ENCODE data around the gene PLCH2. TPM values are rescaled to one million over a fixed set of nuclear protein-coding genes. Genes with fewer than 3 reads are reported as not detected.
A peak's percentile ranks its signal among the peaks of the same experiment; 100 is the strongest.

PLCH2 gene
- total and polyA plus RNA-seq, 9 of the 15 experiments (the other 6 are each of a cell fraction or from before 2014, with no cell fraction given): 0.16 TPM; not detected in 8

- TF ChIP-seq REST (IDR thresholded peaks at IDR 0.05; ENCODE audit: borderline replicate concordance): peak; percentile 98
- TF ChIP-seq REST (CRISPR knock-in tag; IDR thresholded peaks at IDR 0.05; ENCODE audit: low read depth): peak; percentile 95
- no peak for TF ChIP-seq HNRNPUL1 (IDR thresholded peaks at IDR 0.05; ENCODE audit: low read length)
- TF ChIP-seq RAD51 (IDR thresholded peaks at IDR 0.05; ENCODE audit: borderline replicate concordance, low read depth): no peak
- no peak for TF ChIP-seq PTTG1 (tag; IDR thresholded peaks at IDR 0.05; ENCODE audit: low read depth)
- no peak for TF ChIP-seq CBX2 (IDR thresholded peaks at IDR 0.05; ENCODE audit: insufficient read depth, low read length, poor library complexity, severe bottlenecking)
- TF ChIP-seq STAT5B (CRISPR knock-in tag; IDR thresholded peaks at IDR 0.05): no peak
- TF ChIP-seq, protein P1, sequence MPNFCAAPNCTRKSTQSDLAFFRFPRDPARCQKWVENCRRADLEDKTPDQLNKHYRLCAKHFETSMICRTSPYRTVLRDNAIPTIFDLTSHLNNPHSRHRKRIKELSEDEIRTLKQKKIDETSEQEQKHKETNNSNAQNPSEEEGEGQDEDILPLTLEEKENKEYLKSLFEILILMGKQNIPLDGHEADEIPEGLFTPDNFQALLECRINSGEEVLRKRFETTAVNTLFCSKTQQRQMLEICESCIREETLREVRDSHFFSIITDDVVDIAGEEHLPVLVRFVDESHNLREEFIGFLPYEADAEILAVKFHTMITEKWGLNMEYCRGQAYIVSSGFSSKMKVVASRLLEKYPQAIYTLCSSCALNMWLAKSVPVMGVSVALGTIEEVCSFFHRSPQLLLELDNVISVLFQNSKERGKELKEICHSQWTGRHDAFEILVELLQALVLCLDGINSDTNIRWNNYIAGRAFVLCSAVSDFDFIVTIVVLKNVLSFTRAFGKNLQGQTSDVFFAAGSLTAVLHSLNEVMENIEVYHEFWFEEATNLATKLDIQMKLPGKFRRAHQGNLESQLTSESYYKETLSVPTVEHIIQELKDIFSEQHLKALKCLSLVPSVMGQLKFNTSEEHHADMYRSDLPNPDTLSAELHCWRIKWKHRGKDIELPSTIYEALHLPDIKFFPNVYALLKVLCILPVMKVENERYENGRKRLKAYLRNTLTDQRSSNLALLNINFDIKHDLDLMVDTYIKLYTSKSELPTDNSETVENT (CRISPR knock-in tag; IDR thresholded peaks at IDR 0.05): no peak
- no peak for TF ChIP-seq BHLHE40 (IDR thresholded peaks at IDR 0.05; ENCODE audit: low read length)
- TF ChIP-seq TSC22D4 (tag; IDR thresholded peaks at IDR 0.05): no peak
- TF ChIP-seq EGR1 (conservative IDR thresholded peaks at IDR 0.05): no peak
- TF ChIP-seq PML (IDR thresholded peaks at IDR 0.05; ENCODE audit: low read length): no peak
- TF ChIP-seq, protein P2, sequence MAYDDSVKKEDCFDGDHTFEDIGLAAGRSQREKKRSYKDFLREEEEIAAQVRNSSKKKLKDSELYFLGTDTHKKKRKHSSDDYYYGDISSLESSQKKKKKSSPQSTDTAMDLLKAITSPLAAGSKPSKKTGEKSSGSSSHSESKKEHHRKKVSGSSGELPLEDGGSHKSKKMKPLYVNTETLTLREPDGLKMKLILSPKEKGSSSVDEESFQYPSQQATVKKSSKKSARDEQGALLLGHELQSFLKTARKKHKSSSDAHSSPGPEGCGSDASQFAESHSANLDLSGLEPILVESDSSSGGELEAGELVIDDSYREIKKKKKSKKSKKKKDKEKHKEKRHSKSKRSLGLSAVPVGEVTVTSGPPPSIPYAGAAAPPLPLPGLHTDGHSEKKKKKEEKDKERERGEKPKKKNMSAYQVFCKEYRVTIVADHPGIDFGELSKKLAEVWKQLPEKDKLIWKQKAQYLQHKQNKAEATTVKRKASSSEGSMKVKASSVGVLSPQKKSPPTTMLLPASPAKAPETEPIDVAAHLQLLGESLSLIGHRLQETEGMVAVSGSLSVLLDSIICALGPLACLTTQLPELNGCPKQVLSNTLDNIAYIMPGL (CRISPR knock-in tag; IDR thresholded peaks at IDR 0.05): no peak
- no peak for TF ChIP-seq CHD1 (IDR thresholded peaks at IDR 0.05; ENCODE audit: low read length)
- peak; percentile 93 for TF ChIP-seq ZNF431 (CRISPR knock-in tag; IDR thresholded peaks at IDR 0.05)
- TF ChIP-seq CBFA2T3 (IDR thresholded peaks at IDR 0.05): no peak
- no peak for TF ChIP-seq PPARD (CRISPR knock-in tag; IDR thresholded peaks at IDR 0.05)
Measured at GRCh38 chr1:2468041-2468472, 8.0 kb upstream of the PLCH2 start (continued).
